ENCODE measurements around the gene THSD4.

THSD4 gene

DNA sequence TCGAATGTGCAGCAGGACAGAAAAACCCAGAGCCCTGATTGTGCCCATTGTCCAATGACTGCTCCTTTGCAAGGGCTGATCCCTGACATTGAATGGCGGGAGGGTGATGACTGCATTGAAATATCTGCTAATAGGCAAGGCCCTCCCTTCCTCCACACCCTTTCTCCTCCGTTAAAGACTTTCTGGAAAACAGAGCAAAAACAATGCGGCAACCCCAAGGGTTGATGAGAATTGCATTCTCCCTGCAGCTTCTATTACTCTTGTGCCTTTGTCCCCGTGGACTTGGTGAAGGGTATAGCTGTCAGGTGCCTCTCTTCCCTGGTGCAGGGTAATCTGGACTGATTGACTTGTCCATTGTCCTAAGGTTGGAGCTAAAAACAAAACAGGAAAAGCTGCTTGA is 71.8 kb downstream of the THSD4 start:
- H3K27ac ChIP-seq: no peak overlapping the region
- TF ChIP-seq, protein P1, sequence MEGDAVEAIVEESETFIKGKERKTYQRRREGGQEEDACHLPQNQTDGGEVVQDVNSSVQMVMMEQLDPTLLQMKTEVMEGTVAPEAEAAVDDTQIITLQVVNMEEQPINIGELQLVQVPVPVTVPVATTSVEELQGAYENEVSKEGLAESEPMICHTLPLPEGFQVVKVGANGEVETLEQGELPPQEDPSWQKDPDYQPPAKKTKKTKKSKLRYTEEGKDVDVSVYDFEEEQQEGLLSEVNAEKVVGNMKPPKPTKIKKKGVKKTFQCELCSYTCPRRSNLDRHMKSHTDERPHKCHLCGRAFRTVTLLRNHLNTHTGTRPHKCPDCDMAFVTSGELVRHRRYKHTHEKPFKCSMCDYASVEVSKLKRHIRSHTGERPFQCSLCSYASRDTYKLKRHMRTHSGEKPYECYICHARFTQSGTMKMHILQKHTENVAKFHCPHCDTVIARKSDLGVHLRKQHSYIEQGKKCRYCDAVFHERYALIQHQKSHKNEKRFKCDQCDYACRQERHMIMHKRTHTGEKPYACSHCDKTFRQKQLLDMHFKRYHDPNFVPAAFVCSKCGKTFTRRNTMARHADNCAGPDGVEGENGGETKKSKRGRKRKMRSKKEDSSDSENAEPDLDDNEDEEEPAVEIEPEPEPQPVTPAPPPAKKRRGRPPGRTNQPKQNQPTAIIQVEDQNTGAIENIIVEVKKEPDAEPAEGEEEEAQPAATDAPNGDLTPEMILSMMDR (IDR thresholded peaks at IDR 0.05): no peak
- DNase-seq (ENCODE audit: low spot score): no peak
- no peak overlapping the region for H3K4me3 ChIP-seq

GRCh38 chr15:71187526-71187925 is 72.3 kb downstream of the THSD4 start:
- TF ChIP-seq, protein P1 (IDR thresholded peaks at IDR 0.05): no peak
- no peak overlapping the region for H3K4me3 ChIP-seq
- DNase-seq (ENCODE audit: low spot score): no peak
- H3K27ac ChIP-seq: no peak overlapping the region

GRCh38 chr15:71189718-71190117 is 74.4 kb downstream of the THSD4 start:
- H3K27ac ChIP-seq: no peak overlapping the region
- H3K4me3 ChIP-seq: no peak overlapping the region
- TF ChIP-seq, protein P1 (IDR thresholded peaks at IDR 0.05): no peak
- no peak for DNase-seq (ENCODE audit: low spot score)

GRCh38 chr15:71191296-71191695 is 76.0 kb downstream of the THSD4 start:
- no peak overlapping the region for H3K27ac ChIP-seq
- no peak overlapping the region for H3K4me3 ChIP-seq
- DNase-seq (ENCODE audit: low spot score): no peak
- TF ChIP-seq, protein P1 (IDR thresholded peaks at IDR 0.05): no peak

DNA sequence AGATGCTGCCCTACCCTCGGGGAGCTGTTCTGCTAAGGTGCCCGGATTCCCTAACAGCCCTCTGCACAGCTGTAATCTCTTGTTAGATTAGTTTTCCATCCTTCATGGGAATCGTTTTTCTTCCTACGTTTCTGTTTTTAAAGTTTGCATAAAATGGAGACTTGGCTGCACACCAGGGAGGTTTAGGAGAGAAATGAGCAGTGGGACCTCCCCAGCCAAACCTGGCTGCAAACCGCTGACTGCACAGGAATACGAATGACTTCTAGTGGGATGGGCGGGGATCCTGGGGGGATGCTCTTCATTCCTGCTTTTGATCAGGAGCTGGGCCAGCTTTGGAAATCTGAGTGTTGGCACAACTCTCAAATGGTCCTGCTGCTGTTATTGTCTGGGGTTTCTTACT is 77.5 kb downstream of the THSD4 start:
- TF ChIP-seq, protein P1 (IDR thresholded peaks at IDR 0.05): no peak
- no peak for DNase-seq (ENCODE audit: low spot score)
- H3K4me3 ChIP-seq: no peak overlapping the region
- no peak overlapping the region for H3K27ac ChIP-seq

- DNase-seq (ENCODE audit: low spot score): peak; percentile 35
- no peak overlapping the region for H3K4me3 ChIP-seq
- no peak overlapping the region for H3K27ac ChIP-seq
- TF ChIP-seq, protein P1 (IDR thresholded peaks at IDR 0.05): no peak
Observed at GRCh38 chr15:71194286-71194685, 79.0 kb downstream of the THSD4 start.

DNA sequence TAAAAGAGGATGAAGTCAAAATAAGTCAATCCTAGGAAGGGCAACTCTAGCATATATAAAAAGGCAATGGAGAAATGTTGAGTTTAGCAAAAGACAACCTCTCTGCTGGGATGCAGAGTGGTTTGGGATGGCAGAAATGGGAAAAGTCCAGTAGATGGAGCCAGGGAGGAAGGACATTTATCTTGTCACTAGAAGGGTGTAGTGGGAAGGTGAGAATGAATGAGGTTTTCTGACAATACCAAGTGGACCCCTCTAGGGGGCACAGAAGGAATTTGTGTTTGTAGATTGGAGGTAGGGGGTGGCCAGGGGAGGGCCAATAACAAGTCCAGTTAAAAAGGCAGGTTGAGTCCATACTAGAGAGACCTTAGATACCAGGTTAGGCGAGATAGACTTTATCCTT is 80.0 kb downstream of the THSD4 start:
- no peak for DNase-seq (ENCODE audit: low spot score)
- TF ChIP-seq, protein P1 (IDR thresholded peaks at IDR 0.05): no peak
- no peak overlapping the region for H3K4me3 ChIP-seq
- H3K27ac ChIP-seq: no peak overlapping the region
